ENCODE data around the gene RASSF5.

Gene RASSF5

DNA sequence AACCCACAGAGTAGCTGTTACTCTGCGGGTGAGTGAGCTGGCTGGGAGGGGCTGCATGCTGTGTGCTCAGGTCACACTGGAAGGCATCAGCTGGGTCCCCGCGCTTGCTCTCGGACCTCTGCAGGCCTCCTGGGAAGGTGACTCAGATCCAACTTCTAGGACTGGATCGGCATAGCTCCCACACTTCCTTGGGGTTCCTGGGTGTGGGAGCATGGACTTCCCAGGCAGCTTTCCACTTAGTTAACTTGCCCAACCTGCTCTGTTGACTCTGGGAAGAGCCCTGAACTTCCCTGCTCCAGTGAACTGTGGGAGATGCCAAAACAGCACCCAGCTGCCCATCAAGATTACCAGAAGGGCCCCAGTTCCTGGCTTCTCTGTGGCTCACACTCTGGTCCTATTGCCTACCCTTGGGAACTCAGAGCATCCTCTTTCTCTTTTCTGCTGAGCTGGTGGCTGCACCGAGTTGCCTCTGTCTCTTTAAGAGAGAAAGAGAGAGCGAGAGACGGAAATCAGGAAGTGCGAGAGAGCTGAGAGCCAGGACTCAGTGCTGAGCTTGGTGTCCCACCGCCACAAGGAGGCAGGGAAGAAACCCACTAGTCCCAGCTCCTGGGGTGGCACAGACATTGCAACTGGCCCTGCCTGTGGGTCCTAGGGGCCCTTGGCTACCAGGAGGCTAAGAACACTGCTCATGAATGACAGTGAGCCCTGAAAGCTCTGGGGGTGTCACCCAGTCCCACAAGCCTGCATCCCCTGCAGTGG is 37.2 kb upstream of the RASSF5 start, which contains the start of gene IKBKE:
TSS of gene IKBKE (plus strand) at position 544 of the 759 bp plus-strand sequence. CDS start 2,752 bp downstream, outside the sequence.
- in situ Hi-C loops (cut with MboI; ENCODE audit: low sequenced_read_pairs, unreplicated experiment) = no loop called here

GRCh38 chr1:206470692-206471414 is 36.5 kb upstream of the RASSF5 start:
- DNase-seq (ENCODE audit: low spot score) = peak; percentile 74
- in situ Hi-C loops (cut with MboI; ENCODE audit: low sequenced_read_pairs, unreplicated experiment) = no loop called here
- no peak for TF ChIP-seq CTCF (IDR thresholded peaks at IDR 0.05; ENCODE audit: borderline replicate concordance, control extremely low read depth, extremely low read depth, insufficient read depth, missing control alignments)

More for the DNA sequence above, 37.2 kb upstream of the RASSF5 start, which contains the start of gene IKBKE:
- DNase-seq (ENCODE audit: low spot score) = peak; percentile 85
- no peak for TF ChIP-seq CTCF (IDR thresholded peaks at IDR 0.05; ENCODE audit: borderline replicate concordance, control extremely low read depth, extremely low read depth, insufficient read depth, missing control alignments)

- no peak for TF ChIP-seq CTCF (IDR thresholded peaks at IDR 0.05; ENCODE audit: borderline replicate concordance, control extremely low read depth, extremely low read depth, insufficient read depth, missing control alignments)
- in situ Hi-C loops (cut with MboI; ENCODE audit: low sequenced_read_pairs, unreplicated experiment) = no loop called here
- peak; percentile 62 for DNase-seq (ENCODE audit: low spot score)
Measured at GRCh38 chr1:206471415-206471801, 35.9 kb upstream of the RASSF5 start.

DNA sequence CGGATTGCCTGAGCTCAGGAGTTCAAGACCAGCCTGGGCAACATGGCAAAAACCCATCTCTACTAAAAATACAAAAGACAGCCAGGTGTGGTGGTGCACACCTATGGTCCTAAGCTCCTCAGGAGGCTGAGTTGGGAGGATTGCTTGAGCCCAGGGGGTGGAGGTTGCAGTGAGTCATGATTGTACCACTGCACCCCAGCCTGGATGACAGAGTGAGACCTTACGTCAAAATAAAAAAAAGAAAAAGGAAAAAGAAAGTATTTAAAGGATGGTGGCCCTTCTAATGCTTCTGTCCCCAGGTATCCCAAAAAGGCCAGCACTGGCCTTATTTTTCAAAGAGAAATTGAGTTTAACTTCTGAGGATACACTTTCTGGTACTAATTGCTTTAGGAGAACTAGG is 35.3 kb upstream of the RASSF5 start:
- TF ChIP-seq CTCF (IDR thresholded peaks at IDR 0.05; ENCODE audit: borderline replicate concordance, control extremely low read depth, extremely low read depth, insufficient read depth, missing control alignments) = no peak
- no peak for DNase-seq (ENCODE audit: low spot score)
- in situ Hi-C loops (cut with MboI; ENCODE audit: low sequenced_read_pairs, unreplicated experiment) = no loop called here

DNA sequence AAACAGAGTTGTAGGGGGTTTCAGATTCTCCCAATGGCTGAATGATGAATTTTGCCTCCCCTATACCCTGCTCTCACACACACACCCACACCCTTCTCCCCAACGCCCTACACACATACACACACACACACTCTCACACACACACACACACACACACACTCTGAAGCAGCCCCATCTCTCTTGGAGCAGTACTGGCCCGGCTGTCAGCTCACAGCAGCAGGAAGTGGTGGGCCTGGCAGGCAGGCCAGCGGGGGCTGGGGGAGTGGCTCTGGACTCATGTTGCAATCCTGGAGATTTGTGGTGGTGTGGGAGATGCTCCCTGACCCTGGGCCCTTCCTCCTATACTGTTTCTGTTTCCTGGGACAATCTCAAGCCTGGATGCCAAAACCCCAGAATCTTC is 34.9 kb upstream of the RASSF5 start:
- in situ Hi-C loops (cut with MboI; ENCODE audit: low sequenced_read_pairs, unreplicated experiment) = no loop called here
- TF ChIP-seq CTCF (IDR thresholded peaks at IDR 0.05; ENCODE audit: borderline replicate concordance, control extremely low read depth, extremely low read depth, insufficient read depth, missing control alignments) = no peak
- DNase-seq (ENCODE audit: low spot score) = no peak

GRCh38 chr1:206472886-206473285 is 34.4 kb upstream of the RASSF5 start:
- in situ Hi-C loops (cut with MboI; ENCODE audit: low sequenced_read_pairs, unreplicated experiment) = no loop called here
- no peak for DNase-seq (ENCODE audit: low spot score)
- TF ChIP-seq CTCF (IDR thresholded peaks at IDR 0.05; ENCODE audit: borderline replicate concordance, control extremely low read depth, extremely low read depth, insufficient read depth, missing control alignments) = no peak
